GM12878 (cell line): ENCODE data around the gene RAC3. TPM values are rescaled to one million over a fixed set of nuclear protein-coding genes. Genes with fewer than 3 reads are reported as not detected.
A peak's percentile ranks its signal among the peaks of the same experiment; 100 is the strongest.

ENCODE experiments used
- ATF7 ChIP-seq: fragments of 450-650 bp; IDR thresholded peaks from 2 replicates; pipeline ENCODE4 v1.6.1; 2016; ENCODE audit warnings: low read depth, mild to moderate bottlenecking
- BACH1 ChIP-seq: fragments of 450-650 bp; IDR thresholded peaks from 2 replicates; pipeline ENCODE4 v1.6.1; 2017; ENCODE audit warnings: mild to moderate bottlenecking, borderline replicate concordance
- CHD2 ChIP-seq: IDR thresholded peaks from 2 replicates; pipeline ENCODE4 v1.6.1; 2011; ENCODE audit warnings: low read depth, low read length, improper control_type of control experiment, borderline replicate concordance
- CREB1 ChIP-seq: IDR thresholded peaks from 2 replicates; pipeline ENCODE4 v1.6.1; 2012; ENCODE audit warnings: low read depth, mild to moderate bottlenecking, inconsistent platforms
- FOXK2 ChIP-seq: fragments of 450-650 bp; IDR thresholded peaks from 2 replicates; pipeline ENCODE4 v1.6.1; 2017; ENCODE audit warnings: mild to moderate bottlenecking, moderate library complexity
- IKZF1 ChIP-seq: fragments of 450-650 bp; conservative IDR thresholded peaks from 2 replicates; pipeline ENCODE4 v1.6.1; 2017; ENCODE audit warnings: antibody characterized with exemption, mild to moderate bottlenecking
- LARP7 ChIP-seq: fragments of 450-650 bp; IDR thresholded peaks from 2 replicates; pipeline ENCODE4 v1.6.1; 2017; ENCODE audit warnings: mild to moderate bottlenecking
- NFXL1 ChIP-seq: fragments of 450-650 bp; IDR thresholded peaks from 2 replicates; pipeline ENCODE4 v1.6.1; 2017; ENCODE audit warnings: antibody characterized with exemption, mild to moderate bottlenecking, borderline replicate concordance
- NR2F1 ChIP-seq: fragments of 450-650 bp; conservative IDR thresholded peaks from 2 replicates; pipeline ENCODE4 v1.6.1; 2017; ENCODE audit warnings: mild to moderate bottlenecking
- NRF1 ChIP-seq: conservative IDR thresholded peaks from 2 replicates; pipeline ENCODE4 v1.6.1; 2011; ENCODE audit warnings: mild to moderate bottlenecking, low read depth, low read length, improper control_type of control experiment
- RELA ChIP-seq: fragments of 450-650 bp; IDR thresholded peaks from 2 replicates; pipeline ENCODE4 v1.8.0; 2014; ENCODE audit warnings: borderline replicate concordance; ENCODE audit not compliant: partially characterized antibody
- SMC3 ChIP-seq: IDR thresholded peaks from 2 replicates; pipeline ENCODE4 v1.6.1; 2011; ENCODE audit warnings: low read length, improper control_type of control experiment, borderline replicate concordance
- SRF ChIP-seq, 2 experiments: IDR thresholded peaks; 2 replicates each; pipeline ENCODE4 v1.6.1; 2011; ENCODE audit warnings: low read depth in 2 of 2, low read length in 2 of 2, mild to moderate bottlenecking in 1 of 2, moderate library complexity in 1 of 2
- TAF1 ChIP-seq: IDR thresholded peaks from 2 replicates; pipeline ENCODE4 v1.6.1; 2011; ENCODE audit warnings: mild to moderate bottlenecking, low read depth, low read length, borderline replicate concordance
- polyA plus RNA-seq, 11 experiments: library from polyadenylated mRNA; depleted of rRNA in 4 of 11; unstranded in 6 of 11; stranded (reverse) in 5 of 11; fragments of >200 nt; fragmentation: Nextera tagmentation in 4 of 11; fragmentation: Illumina TruSeq in 1 of 11; extraction: Ambion mirVana in 4 of 11; extraction: Trizol in 1 of 11; gene quantifications; 1 replicate in 1 of 11; 2 replicates in 10 of 11; pipeline versions ENCODE4 v1.2.1 to v1.2.3, GENCODE V29; 2011 to 2016; ENCODE audit warnings: inconsistent platforms in 2 of 11, missing spikeins in 2 of 11, low read depth in 1 of 11
- total RNA-seq, 4 experiments: library from RNA; depleted of rRNA in 3 of 4; stranded (reverse); fragments of >200 nt in 3 of 4; fragmentation: Illumina TruSeq in 1 of 4; extraction: Trizol in 1 of 4; gene quantifications; 2 replicates each; pipeline versions ENCODE4 v1.2.1 to v1.2.3, GENCODE V29; 2013 to 2021
- TF ChIP-seq, protein P1 (sequence below): fragments of 450-650 bp; IDR thresholded peaks from 2 replicates; pipeline ENCODE4 v1.6.1; 2017; ENCODE audit warnings: borderline replicate concordance
- TF ChIP-seq, protein P2 (sequence below): IDR thresholded peaks from 2 replicates; pipeline ENCODE4 v1.6.1; 2012; ENCODE audit warnings: low read depth, low read length, improper control_type of control experiment
- TF ChIP-seq, protein P3 (sequence below): fragments of 450-650 bp; formaldehyde crosslinking; IDR thresholded peaks from 2 replicates; pipeline ENCODE4 v1.4.0; 2020; ENCODE audit warnings: mild to moderate bottlenecking, moderate library complexity
- TF ChIP-seq, protein P4 (sequence below): fragments of 450-650 bp; formaldehyde crosslinking; IDR thresholded peaks from 2 replicates; pipeline ENCODE4 v1.4.0; 2022; ENCODE audit warnings: mild to moderate bottlenecking, moderate library complexity
- TF ChIP-seq, protein P5 (sequence below): IDR thresholded peaks from 2 replicates; pipeline ENCODE4 v1.6.1; 2011; ENCODE audit warnings: mild to moderate bottlenecking, low read depth, low read length, moderate library complexity; ENCODE audit not compliant: insufficient replicate concordance

The RAC3 gene
- total and polyA plus RNA-seq, 10 of the 15 experiments (the other 5 are each of a cell fraction or from before 2014, with no cell fraction given), result 0.11 to 32.9 (median 6.7) TPM

DNA sequence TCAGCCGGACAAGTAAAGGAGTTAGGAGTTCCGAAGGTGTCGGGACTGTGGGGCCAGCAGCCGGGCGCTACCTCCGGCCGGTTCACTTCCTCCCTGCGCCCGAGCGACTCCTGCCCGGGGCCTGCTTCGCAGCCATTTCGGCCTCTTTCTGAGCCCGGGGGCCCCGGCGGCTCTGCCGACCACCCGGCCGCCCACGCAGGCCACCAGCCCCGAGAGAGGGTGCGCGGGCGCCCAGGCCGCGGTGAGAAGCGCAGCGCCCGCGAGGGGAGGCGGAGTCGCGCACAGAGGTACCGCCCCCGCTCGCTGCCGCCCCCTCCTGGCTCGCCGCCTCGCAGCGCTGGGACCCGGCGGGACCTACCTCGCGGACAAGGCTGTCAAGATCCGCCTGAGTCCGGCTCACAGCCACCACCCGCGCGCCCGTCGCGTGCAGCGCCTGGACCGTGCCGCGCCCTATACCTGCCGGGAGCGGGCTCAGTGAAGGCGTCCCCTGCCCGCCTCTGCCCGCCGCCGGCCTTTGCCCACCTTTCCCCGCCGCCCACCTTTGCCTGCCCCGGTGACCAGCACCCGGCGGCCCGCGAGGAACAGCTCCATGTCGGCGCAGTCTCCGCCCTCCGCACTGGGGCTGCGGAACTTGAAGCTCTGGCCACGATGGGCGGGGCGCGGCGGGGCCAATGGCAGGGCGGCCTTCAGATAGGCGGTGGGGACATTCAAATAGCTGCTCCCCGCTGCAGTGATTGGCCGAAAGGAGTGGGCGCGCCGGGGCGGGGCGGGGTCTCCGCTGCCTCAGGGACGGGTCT is 5.8 kb downstream of the RAC3 start, which contains the start of gene DCXR (continued):
- TF ChIP-seq NR2F1 (peak; percentile 86), RELA (peak; percentile 60), LARP7 (peak; percentile 96), NRF1 (peak; percentile 49), CHD2 (no peak), IKZF1 (peak; percentile 80), SRF (IDR thresholded peaks at IDR 0.05; ENCODE audit: low read depth in 2 of 2, low read length in 2 of 2) (0 out of 4 replicates have a peak, but pooled peaks of 1 of the 2 experiments have one; percentile 6), FOXK2 (no peak), SMC3 (no peak), BACH1 (peak; percentile 93), ATF7 (no peak), CREB1 (peak; percentile 50; the same call in 1 of the 2 replicates), TAF1 (no peak; the same call in 1 of the 2 replicates), NFXL1 (no peak)
- TF ChIP-seq, protein P1, sequence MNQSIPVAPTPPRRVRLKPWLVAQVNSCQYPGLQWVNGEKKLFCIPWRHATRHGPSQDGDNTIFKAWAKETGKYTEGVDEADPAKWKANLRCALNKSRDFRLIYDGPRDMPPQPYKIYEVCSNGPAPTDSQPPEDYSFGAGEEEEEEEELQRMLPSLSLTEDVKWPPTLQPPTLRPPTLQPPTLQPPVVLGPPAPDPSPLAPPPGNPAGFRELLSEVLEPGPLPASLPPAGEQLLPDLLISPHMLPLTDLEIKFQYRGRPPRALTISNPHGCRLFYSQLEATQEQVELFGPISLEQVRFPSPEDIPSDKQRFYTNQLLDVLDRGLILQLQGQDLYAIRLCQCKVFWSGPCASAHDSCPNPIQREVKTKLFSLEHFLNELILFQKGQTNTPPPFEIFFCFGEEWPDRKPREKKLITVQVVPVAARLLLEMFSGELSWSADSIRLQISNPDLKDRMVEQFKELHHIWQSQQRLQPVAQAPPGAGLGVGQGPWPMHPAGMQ, result no peak
- TF ChIP-seq, protein P2, sequence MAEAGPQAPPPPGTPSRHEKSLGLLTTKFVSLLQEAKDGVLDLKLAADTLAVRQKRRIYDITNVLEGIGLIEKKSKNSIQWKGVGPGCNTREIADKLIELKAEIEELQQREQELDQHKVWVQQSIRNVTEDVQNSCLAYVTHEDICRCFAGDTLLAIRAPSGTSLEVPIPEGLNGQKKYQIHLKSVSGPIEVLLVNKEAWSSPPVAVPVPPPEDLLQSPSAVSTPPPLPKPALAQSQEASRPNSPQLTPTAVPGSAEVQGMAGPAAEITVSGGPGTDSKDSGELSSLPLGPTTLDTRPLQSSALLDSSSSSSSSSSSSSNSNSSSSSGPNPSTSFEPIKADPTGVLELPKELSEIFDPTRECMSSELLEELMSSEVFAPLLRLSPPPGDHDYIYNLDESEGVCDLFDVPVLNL, result peak; percentile 55; the same call in 1 of the 2 replicates
- TF ChIP-seq, protein P3, sequence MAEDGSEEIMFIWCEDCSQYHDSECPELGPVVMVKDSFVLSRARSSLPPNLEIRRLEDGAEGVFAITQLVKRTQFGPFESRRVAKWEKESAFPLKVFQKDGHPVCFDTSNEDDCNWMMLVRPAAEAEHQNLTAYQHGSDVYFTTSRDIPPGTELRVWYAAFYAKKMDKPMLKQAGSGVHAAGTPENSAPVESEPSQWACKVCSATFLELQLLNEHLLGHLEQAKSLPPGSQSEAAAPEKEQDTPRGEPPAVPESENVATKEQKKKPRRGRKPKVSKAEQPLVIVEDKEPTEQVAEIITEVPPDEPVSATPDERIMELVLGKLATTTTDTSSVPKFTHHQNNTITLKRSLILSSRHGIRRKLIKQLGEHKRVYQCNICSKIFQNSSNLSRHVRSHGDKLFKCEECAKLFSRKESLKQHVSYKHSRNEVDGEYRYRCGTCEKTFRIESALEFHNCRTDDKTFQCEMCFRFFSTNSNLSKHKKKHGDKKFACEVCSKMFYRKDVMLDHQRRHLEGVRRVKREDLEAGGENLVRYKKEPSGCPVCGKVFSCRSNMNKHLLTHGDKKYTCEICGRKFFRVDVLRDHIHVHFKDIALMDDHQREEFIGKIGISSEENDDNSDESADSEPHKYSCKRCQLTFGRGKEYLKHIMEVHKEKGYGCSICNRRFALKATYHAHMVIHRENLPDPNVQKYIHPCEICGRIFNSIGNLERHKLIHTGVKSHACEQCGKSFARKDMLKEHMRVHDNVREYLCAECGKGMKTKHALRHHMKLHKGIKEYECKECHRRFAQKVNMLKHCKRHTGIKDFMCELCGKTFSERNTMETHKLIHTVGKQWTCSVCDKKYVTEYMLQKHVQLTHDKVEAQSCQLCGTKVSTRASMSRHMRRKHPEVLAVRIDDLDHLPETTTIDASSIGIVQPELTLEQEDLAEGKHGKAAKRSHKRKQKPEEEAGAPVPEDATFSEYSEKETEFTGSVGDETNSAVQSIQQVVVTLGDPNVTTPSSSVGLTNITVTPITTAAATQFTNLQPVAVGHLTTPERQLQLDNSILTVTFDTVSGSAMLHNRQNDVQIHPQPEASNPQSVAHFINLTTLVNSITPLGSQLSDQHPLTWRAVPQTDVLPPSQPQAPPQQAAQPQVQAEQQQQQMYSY (CRISPR knock-in tag), result no peak
- TF ChIP-seq, protein P4, sequence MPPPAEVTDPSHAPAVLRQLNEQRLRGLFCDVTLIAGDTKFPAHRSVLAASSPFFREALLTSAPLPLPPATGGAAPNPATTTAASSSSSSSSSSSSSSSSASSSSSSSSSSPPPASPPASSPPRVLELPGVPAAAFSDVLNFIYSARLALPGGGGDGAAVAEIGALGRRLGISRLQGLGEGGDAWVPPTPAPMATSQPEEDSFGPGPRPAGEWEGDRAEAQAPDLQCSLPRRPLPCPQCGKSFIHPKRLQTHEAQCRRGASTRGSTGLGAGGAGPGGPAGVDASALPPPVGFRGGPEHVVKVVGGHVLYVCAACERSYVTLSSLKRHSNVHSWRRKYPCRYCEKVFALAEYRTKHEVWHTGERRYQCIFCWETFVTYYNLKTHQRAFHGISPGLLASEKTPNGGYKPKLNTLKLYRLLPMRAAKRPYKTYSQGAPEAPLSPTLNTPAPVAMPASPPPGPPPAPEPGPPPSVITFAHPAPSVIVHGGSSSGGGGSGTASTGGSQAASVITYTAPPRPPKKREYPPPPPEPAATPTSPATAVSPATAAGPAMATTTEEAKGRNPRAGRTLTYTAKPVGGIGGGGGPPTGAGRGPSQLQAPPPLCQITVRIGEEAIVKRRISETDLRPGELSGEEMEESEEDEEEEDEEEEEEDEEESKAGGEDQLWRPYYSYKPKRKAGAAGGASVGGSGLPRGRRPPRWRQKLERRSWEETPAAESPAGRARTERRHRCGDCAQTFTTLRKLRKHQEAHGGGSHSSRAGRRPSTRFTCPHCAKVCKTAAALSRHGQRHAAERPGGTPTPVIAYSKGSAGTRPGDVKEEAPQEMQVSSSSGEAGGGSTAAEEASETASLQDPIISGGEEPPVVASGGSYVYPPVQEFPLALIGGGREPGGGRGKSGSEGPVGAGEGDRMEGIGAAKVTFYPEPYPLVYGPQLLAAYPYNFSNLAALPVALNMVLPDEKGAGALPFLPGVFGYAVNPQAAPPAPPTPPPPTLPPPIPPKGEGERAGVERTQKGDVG (CRISPR knock-in tag), result no peak
- TF ChIP-seq, protein P5, sequence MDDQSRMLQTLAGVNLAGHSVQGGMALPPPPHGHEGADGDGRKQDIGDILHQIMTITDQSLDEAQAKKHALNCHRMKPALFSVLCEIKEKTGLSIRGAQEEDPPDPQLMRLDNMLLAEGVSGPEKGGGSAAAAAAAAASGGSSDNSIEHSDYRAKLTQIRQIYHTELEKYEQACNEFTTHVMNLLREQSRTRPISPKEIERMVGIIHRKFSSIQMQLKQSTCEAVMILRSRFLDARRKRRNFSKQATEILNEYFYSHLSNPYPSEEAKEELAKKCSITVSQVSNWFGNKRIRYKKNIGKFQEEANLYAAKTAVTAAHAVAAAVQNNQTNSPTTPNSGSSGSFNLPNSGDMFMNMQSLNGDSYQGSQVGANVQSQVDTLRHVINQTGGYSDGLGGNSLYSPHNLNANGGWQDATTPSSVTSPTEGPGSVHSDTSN, result peak; percentile 79
